Panc1 (cell line): ENCODE data around the gene UFD1. TPM values are rescaled to one million over a fixed set of nuclear protein-coding genes. Genes with fewer than 3 reads are reported as not detected.

Experiments used
- ATAC-seq: fragments of 200-7000 bp; cut with Tn5 transposase; 2 replicates; pipeline ENCODE4 v1.9.1; 2020; ENCODE audit warnings: mild to moderate bottlenecking, moderate library complexity
- BruUV-seq: library from RNA; stranded (reverse); fragments of 400-500 nt; replicated peaks from 2 replicates; lab custom pipeline; 2021; lab: Mats Ljungman, UMichigan
- CTCF ChIA-PET: fragments of 300-600 bp; sonication (Branson Sonifier 250); formaldehyde crosslinking; loops from one replicate; lab custom pipeline; 2022; ENCODE audit warnings: antibody characterized with exemption; lab: Charles Lee
- POLR2A ChIA-PET: fragments of 300-600 bp; sonication (Branson Sonifier 250); formaldehyde crosslinking; loops from one replicate; lab custom pipeline; 2022; ENCODE audit warnings: antibody characterized with exemption; lab: Charles Lee
- DNase-seq: peaks from one replicate; pipeline ENCODE4 v3.0.0-alpha.2; 2010; ENCODE audit warnings: low read depth, low spot score
- H3K27ac ChIP-seq: 2 replicates; pipeline ENCODE4 v1.5.1; 2011; ENCODE audit warnings: mild to moderate bottlenecking, low read length, inconsistent platforms
- H3K27me3 ChIP-seq: fragments of 200-500 bp; sonication (Bioruptor generic); 2 replicates; pipeline ENCODE4 v1.6.0; 2014; ENCODE audit warnings: low read length, inconsistent platforms; ENCODE audit not compliant: control insufficient read depth, insufficient read depth
- H3K36me3 ChIP-seq: fragments of 200-500 bp; sonication (Bioruptor generic); 2 replicates; pipeline ENCODE4 v1.5.1; 2014; ENCODE audit warnings: inconsistent platforms, mild to moderate bottlenecking, low read length, moderate library complexity; ENCODE audit not compliant: control insufficient read depth, insufficient read depth
- H3K4me1 ChIP-seq: 2 replicates; pipeline ENCODE4 v1.5.1; 2011; ENCODE audit warnings: inconsistent platforms, mild to moderate bottlenecking, low read length, moderate library complexity; ENCODE audit not compliant: control insufficient read depth, insufficient read depth
- H3K4me3 ChIP-seq, 2 experiments: 2 replicates each; pipeline ENCODE4 v1.5.1; 2011 to 2012; ENCODE audit warnings: low read depth in 2 of 2, low read length in 2 of 2, mild to moderate bottlenecking in 2 of 2, inconsistent platforms in 1 of 2, moderate library complexity in 1 of 2
- H3K9me3 ChIP-seq: fragments of 200-500 bp; sonication (Bioruptor generic); 2 replicates; pipeline ENCODE4 v1.5.1; 2014; ENCODE audit warnings: low read depth, mild to moderate bottlenecking, inconsistent platforms, low read length, moderate library complexity; ENCODE audit not compliant: control insufficient read depth, insufficient read depth
- CTCF ChIP-seq: fragments of 450-650 bp; IDR thresholded peaks from 2 replicates; pipeline ENCODE4 v1.5.1; 2017; ENCODE audit warnings: mild to moderate bottlenecking
- POLR2AphosphoS5 ChIP-seq: IDR thresholded peaks from 2 replicates; pipeline ENCODE4 v1.6.1; 2012; ENCODE audit warnings: mild to moderate bottlenecking, low read depth, low read length, moderate library complexity
- REST ChIP-seq, 2 experiments: IDR thresholded peaks; 2 replicates each; pipeline ENCODE4 v1.6.1; 2011 to 2012; ENCODE audit warnings: low read depth in 2 of 2, control low read depth in 1 of 2, low read length in 1 of 2, mild to moderate bottlenecking in 1 of 2, moderate library complexity in 1 of 2; ENCODE audit not compliant: insufficient read depth in 1 of 2
- SIN3A ChIP-seq: IDR thresholded peaks from 2 replicates; pipeline ENCODE4 v1.6.1; 2012; ENCODE audit warnings: low read depth, mild to moderate bottlenecking, low read length, moderate library complexity, borderline replicate concordance; ENCODE audit not compliant: insufficient read depth
- TCF7L2 ChIP-seq: IDR thresholded peaks from 2 replicates; pipeline ENCODE4 v1.6.1; 2011; ENCODE audit warnings: mild to moderate bottlenecking, low read depth, low read length, inconsistent platforms
- in situ Hi-C: cut with HindIII; loops from 2 replicates; pipeline ENCODE4 v1.10.0; 2016; ENCODE audit warnings: low sequenced_read_pairs, low pct_unique_long_range_greater_than_20kb
- intact Hi-C: fragments of 100-400 bp; cut with micrococcal nuclease; formaldehyde crosslinking; loops from one replicate; pipeline ENCODE4 v1.10.0; 2022; ENCODE audit not compliant: unreplicated experiment
- total RNA-seq: library from RNA; stranded (reverse); gene quantifications from one replicate; pipeline ENCODE4 v1.2.1, GENCODE V29; 2021; ENCODE audit not compliant: unreplicated experiment

Gene UFD1
- total RNA-seq, 1 experiment from 2014 or later: 82.8 TPM

GRCh38 chr22:19448739-19449421, 30.1 kb downstream of the UFD1 start:
- no TSS peak for BruUV-seq
- Histone ChIP-seq H3K36me3 (no peaks in the 10 kb centered on the region; the same call in 1 of the 2 replicates), H3K27me3 (no peaks in the 10 kb centered on the region), H3K4me1 (peaks cover 16% of the 10 kb centered on the region; the same call in 1 of the 2 replicates), H3K27ac (no peak overlapping the region; the same call in 1 of the 2 replicates), H3K4me3 (no peak overlapping the region; a peak in 1 of 4 replicates), H3K9me3 (no peaks in the 10 kb centered on the region)
- no peak for DNase-seq
- ChIA-PET POLR2A (no interaction called here), CTCF (no interaction called here)
- no peak for ATAC-seq
- in situ Hi-C loops (no loop called here), intact Hi-C loops (no loop called here)
- TF ChIP-seq CTCF (no peak), REST (IDR thresholded peaks at IDR 0.05; ENCODE audit: insufficient read depth in 1 of 2, low read depth in 2 of 2, low read length in 1 of 2) (no peak), SIN3A (no peak), POLR2AphosphoS5 (no peak), TCF7L2 (no peak)

GRCh38 chr22:19448076-19448607, 30.9 kb downstream of the UFD1 start:
- peak; percentile 61 for ATAC-seq
- Histone ChIP-seq H3K4me1 (peaks cover 16% of the 10 kb centered on the region; the same call in 1 of the 2 replicates), H3K9me3 (no peaks in the 10 kb centered on the region), H3K27ac (peak overlapping the region; percentile 84), H3K27me3 (no peaks in the 10 kb centered on the region), H3K36me3 (no peaks in the 10 kb centered on the region; the same call in none of the 2 replicates), H3K4me3 (peak overlapping the region; percentile 74 to 81)
- intact Hi-C loops: no loop called here
- CTCF ChIA-PET: no interaction called here
- in situ Hi-C loops: no loop called here
- POLR2A ChIA-PET: interaction anchor here (0.6 kb wide), 1 partner anchor 36 kb away, joined by 3 read pairs; no protein-coding TSS in a partner anchor
- BruUV-seq: no TSS peak
- DNase-seq: no peak
- TF ChIP-seq REST (IDR thresholded peaks at IDR 0.05; ENCODE audit: insufficient read depth in 1 of 2, low read depth in 2 of 2, low read length in 1 of 2) (no peak), CTCF (no peak), TCF7L2 (no peak), SIN3A (no peak), POLR2AphosphoS5 (no peak)
